Endodermal cell (in vitro differentiated cells): ENCODE data around the gene ARAP2. TPM values are rescaled to one million over a fixed set of nuclear protein-coding genes. Genes with fewer than 3 reads are reported as not detected.

ENCODE experiments used
- DNase-seq: peaks from one replicate; pipeline ENCODE4 v3.0.0-alpha.2; 2017
- H3K27ac ChIP-seq: 2 replicates; pipeline ENCODE4 v1.5.1; 2013; ENCODE audit warnings: mild to moderate bottlenecking, low read depth, low read length, moderate library complexity
- H3K27me3 ChIP-seq: 2 replicates; pipeline ENCODE4 v1.6.1; 2013; ENCODE audit warnings: mild to moderate bottlenecking, low read length, moderate library complexity; ENCODE audit not compliant: insufficient read depth, control insufficient read depth, poor library complexity, severe bottlenecking
- H3K36me3 ChIP-seq: 2 replicates; pipeline ENCODE4 v1.7.0; 2013; ENCODE audit warnings: mild to moderate bottlenecking, low read length, moderate library complexity; ENCODE audit not compliant: control insufficient read depth, insufficient read depth
- H3K4me1 ChIP-seq: one replicate; pipeline ENCODE4 v1.7.0; 2013; ENCODE audit warnings: low read length; ENCODE audit not compliant: control insufficient read depth, insufficient read depth
- H3K4me3 ChIP-seq: 2 replicates; pipeline ENCODE4 v1.5.1; 2013; ENCODE audit warnings: mild to moderate bottlenecking, low read length, moderate library complexity
- H3K9ac ChIP-seq: 2 replicates; pipeline ENCODE4 v1.6.1; 2013; ENCODE audit warnings: mild to moderate bottlenecking, low read length, moderate library complexity; ENCODE audit not compliant: poor library complexity, severe bottlenecking; ENCODE audit errors: extremely low read depth
- H3K9me3 ChIP-seq: 2 replicates; pipeline ENCODE4 v1.6.1; 2013; ENCODE audit warnings: mild to moderate bottlenecking, low read length, moderate library complexity; ENCODE audit not compliant: control insufficient read depth
- H3K27ac Mint-ChIP-seq: 2 replicates; pipeline ENCODE4 v1.8.0; 2020; ENCODE audit warnings: mixed read lengths
- H3K27me3 Mint-ChIP-seq: 2 replicates; pipeline ENCODE4 v1.8.0; 2021; ENCODE audit warnings: mild to moderate bottlenecking, mixed read lengths; ENCODE audit not compliant: insufficient read depth
- H3K36me3 Mint-ChIP-seq: 2 replicates; pipeline ENCODE4 v1.8.0; 2020; ENCODE audit warnings: low read depth, mixed read lengths
- H3K4me1 Mint-ChIP-seq: 2 replicates; pipeline ENCODE4 v1.8.0; 2020; ENCODE audit warnings: mixed read lengths
- H3K4me3 Mint-ChIP-seq: 2 replicates; pipeline ENCODE4 v1.8.0; 2020; ENCODE audit warnings: mild to moderate bottlenecking, moderate library complexity, mixed read lengths
- H3K9me3 Mint-ChIP-seq: 2 replicates; pipeline ENCODE4 v1.8.0; 2020; ENCODE audit warnings: mild to moderate bottlenecking, mixed read lengths
- CTCF ChIP-seq: fragments of 200-600 bp; sonication (generic); conservative IDR thresholded peaks from 2 replicates; pipeline ENCODE4 v1.5.0; 2021; ENCODE audit warnings: antibody characterized with exemption, mild to moderate bottlenecking
- WGBS, 2 experiments: methylation state at CpG; one replicate each; pipeline versions ENCODE4 v1.1.5 to v1.1.7; 2013; ENCODE audit warnings: missing lambda C conversion rate in 2 of 2, mixed read lengths in 1 of 2; ENCODE audit not compliant: insufficient coverage in 1 of 2, insufficient read length in 1 of 2; 5-methylcytosine and 5-hydroxymethylcytosine counted together
- total RNA-seq, 2 donors: library from RNA; stranded (reverse); fragmentation: NEBNext Ultra II Directional in 1 of 2; extraction: Animal tissue kit (Norgen Biotek cat#: 25700) in 1 of 2; gene quantifications; 2 replicates in 1 of 2; 3 replicates in 1 of 2; pipeline ENCODE4 v1.2.1, GENCODE V29; 2021

Gene ARAP2
- total RNA-seq, 2 donors from 2014 or later = 2.2 to 5.5 TPM

- no peaks in the 10 kb centered on the region for H3K36me3 ChIP-seq
- H3K36me3 Mint-ChIP-seq = no peaks in the 10 kb centered on the region
- H3K4me1 ChIP-seq = no peaks in the 10 kb centered on the region
- H3K9me3 Mint-ChIP-seq = no peaks in the 10 kb centered on the region
- H3K27me3 ChIP-seq = no peaks in the 10 kb centered on the region
- H3K4me3 ChIP-seq = no peak overlapping the region
- DNase-seq = no peak
- H3K4me3 Mint-ChIP-seq = no peak overlapping the region
- no peak for TF ChIP-seq CTCF
- H3K27me3 Mint-ChIP-seq = no peaks in the 10 kb centered on the region
- no peaks in the 10 kb centered on the region for H3K9me3 ChIP-seq
- H3K27ac ChIP-seq = no peak overlapping the region
- H3K4me1 Mint-ChIP-seq = no peaks in the 10 kb centered on the region
- no peak overlapping the region for H3K9ac ChIP-seq
- no peak overlapping the region for H3K27ac Mint-ChIP-seq
Measured at GRCh38 chr4:36140421-36140820, 103.9 kb downstream of the ARAP2 start.

GRCh38 chr4:36138220-36138619, 106.1 kb downstream of the ARAP2 start:
- H3K27me3 Mint-ChIP-seq = no peaks in the 10 kb centered on the region
- no peak overlapping the region for H3K4me3 Mint-ChIP-seq
- H3K4me3 ChIP-seq = no peak overlapping the region
- H3K9me3 ChIP-seq = no peaks in the 10 kb centered on the region
- H3K36me3 Mint-ChIP-seq = no peaks in the 10 kb centered on the region
- no peak overlapping the region for H3K9ac ChIP-seq
- no peak for DNase-seq
- H3K27ac ChIP-seq = no peak overlapping the region
- H3K27ac Mint-ChIP-seq = no peak overlapping the region
- H3K9me3 Mint-ChIP-seq = no peaks in the 10 kb centered on the region
- H3K36me3 ChIP-seq = no peaks in the 10 kb centered on the region
- no peak for TF ChIP-seq CTCF
- H3K27me3 ChIP-seq = no peaks in the 10 kb centered on the region
- H3K4me1 Mint-ChIP-seq = no peaks in the 10 kb centered on the region
- H3K4me1 ChIP-seq = no peaks in the 10 kb centered on the region

- H3K4me3 Mint-ChIP-seq = no peak overlapping the region
- no peak overlapping the region for H3K4me3 ChIP-seq
- 89 to 97% methylated on average over 3 to 4 of the region's 4 CpGs for WGBS, 2 experiments
- H3K27ac ChIP-seq = no peak overlapping the region
- no peaks in the 10 kb centered on the region for H3K4me1 Mint-ChIP-seq
- no peaks in the 10 kb centered on the region for H3K27me3 ChIP-seq
- no peak for TF ChIP-seq CTCF
- no peaks in the 10 kb centered on the region for H3K36me3 Mint-ChIP-seq
- no peak for DNase-seq
- no peaks in the 10 kb centered on the region for H3K27me3 Mint-ChIP-seq
- no peaks in the 10 kb centered on the region for H3K9me3 ChIP-seq
- no peaks in the 10 kb centered on the region for H3K9me3 Mint-ChIP-seq
- H3K36me3 ChIP-seq = no peaks in the 10 kb centered on the region
- H3K9ac ChIP-seq = no peak overlapping the region
- no peak overlapping the region for H3K27ac Mint-ChIP-seq
- H3K4me1 ChIP-seq = no peaks in the 10 kb centered on the region
Measured at GRCh38 chr4:36137336-36137735, 107.0 kb downstream of the ARAP2 start.
